HepG2 (cell line): Measurements from ENCODE around the gene DAGLB. TPM values are rescaled to one million over a fixed set of nuclear protein-coding genes. Genes with fewer than 3 reads are reported as not detected.

Experiments
- ATAC-seq: fragments of 200-7000 bp; cut with Tn5 transposase; 3 replicates; pipeline ENCODE4 v1.9.1; 2020; ENCODE audit warnings: mild to moderate bottlenecking, moderate library complexity
- BruUV-seq: library from RNA; stranded (reverse); fragments of 400-500 nt; replicated peaks from 2 replicates; lab custom pipeline; 2021; lab: Mats Ljungman, UMichigan
- CTCF ChIA-PET: fragments of 300-600 bp; formaldehyde crosslinking; extraction: SDS; loops from one replicate; lab custom pipeline; 2021; ENCODE audit warnings: low total read pairs, inconsistent platforms, low intra/inter-chr PET ratio; lab: Yijun Ruan, JAX
- POLR2A ChIA-PET: fragments of 350-600 bp; sonication (Branson Sonifier 250); formaldehyde crosslinking; loops from one replicate; lab custom pipeline; 2020; ENCODE audit warnings: antibody characterized with exemption, inconsistent platforms; lab: Yijun Ruan, JAX
- DNase-seq: peaks from one replicate; pipeline ENCODE4 v3.0.0-alpha.2; 2015; ENCODE audit warnings: low spot score
- FAIRE-seq: peaks from 3 replicates; lab custom pipeline; 2011; peaks lifted over from hg19 to GRCh38; lab: Jason Lieb, UNC
- H2AFZ ChIP-seq: one replicate; pipeline ENCODE4 v1.6.1; 2011; ENCODE audit warnings: low read length, inconsistent platforms
- H3K27ac ChIP-seq: fragments of 300-600 bp; 3 replicates; pipeline ENCODE4 v1.8.0; 2011; ENCODE audit warnings: mixed run types, mild to moderate bottlenecking, mixed read lengths, low read length, inconsistent platforms; ENCODE audit not compliant: insufficient read depth; ENCODE audit errors: extremely low read length
- H3K27me3 ChIP-seq, 2 experiments: fragments of 200-600 bp in 1 of 2; 2 replicates in 1 of 2; 3 replicates in 1 of 2; pipeline versions ENCODE4 v1.6.0 to v1.8.0; 2011; ENCODE audit warnings: low read length in 2 of 2, mild to moderate bottlenecking in 2 of 2, moderate library complexity in 2 of 2, inconsistent platforms in 1 of 2; ENCODE audit not compliant: insufficient read depth in 2 of 2, control insufficient read depth in 1 of 2
- H3K36me3 ChIP-seq, 2 experiments: fragments of 200-600 bp in 1 of 2; replicated peaks in 1 of 2; 2 replicates in 1 of 2; 3 replicates in 1 of 2; pipeline versions ENCODE4 v1.5.1 to v1.8.0; 2011; ENCODE audit warnings: low read length in 2 of 2, inconsistent platforms in 1 of 2; ENCODE audit not compliant: insufficient read depth in 2 of 2, control insufficient read depth in 1 of 2
- H3K4me1 ChIP-seq: 2 replicates; pipeline ENCODE4 v1.5.1; 2012; ENCODE audit warnings: low read length, inconsistent platforms; ENCODE audit not compliant: insufficient read depth
- H3K4me2 ChIP-seq: 2 replicates; pipeline ENCODE4 v1.6.0; 2011; ENCODE audit warnings: low read depth, low read length, inconsistent platforms
- H3K4me3 ChIP-seq, 3 experiments: fragments of 200-600 bp in 1 of 3; sonication (generic), shearing (Covaris generic) in 1 of 3; replicated peaks in 1 of 3; 2 replicates each; pipeline ENCODE4 v1.5.1; 2011 to 2016; ENCODE audit warnings: low read length in 3 of 3, inconsistent platforms in 2 of 3, low read depth in 2 of 3, mild to moderate bottlenecking in 2 of 3, control low read depth in 1 of 3, mixed read lengths in 1 of 3; ENCODE audit not compliant: insufficient read depth in 1 of 3
- H3K79me2 ChIP-seq: one replicate; pipeline ENCODE4 v1.6.1; 2011; ENCODE audit warnings: low read length, inconsistent platforms; ENCODE audit not compliant: insufficient read depth
- H3K9ac ChIP-seq: 2 replicates; pipeline ENCODE4 v1.6.0; 2011; ENCODE audit warnings: mild to moderate bottlenecking, low read depth, low read length, inconsistent platforms; ENCODE audit not compliant: insufficient read depth
- H3K9me3 ChIP-seq: 2 replicates; pipeline ENCODE4 v1.5.1; 2012; ENCODE audit warnings: mild to moderate bottlenecking, low read length
- H4K20me1 ChIP-seq: 2 replicates; pipeline ENCODE4 v1.6.0; 2011; ENCODE audit warnings: inconsistent platforms, mild to moderate bottlenecking, low read length, moderate library complexity; ENCODE audit not compliant: insufficient read depth
- ARID5B ChIP-seq: IDR thresholded peaks from 2 replicates; pipeline ENCODE4 v1.4.0; 2020; ENCODE audit warnings: mild to moderate bottlenecking, missing genetic modification reagents
- HHEX ChIP-seq: IDR thresholded peaks from 2 replicates; pipeline ENCODE4 v1.6.1; 2016; ENCODE audit warnings: control low read depth
- MIER2 ChIP-seq: IDR thresholded peaks from 2 replicates; pipeline ENCODE4 v1.6.1; 2016; ENCODE audit warnings: missing biosample characterization, missing genetic modification reagents
- MTF2 ChIP-seq: sonication (generic); formaldehyde crosslinking; IDR thresholded peaks from 2 replicates; pipeline ENCODE4 v1.5.0; 2020; ENCODE audit warnings: missing genetic modification reagents, borderline replicate concordance
- NR2F1 ChIP-seq, 2 experiments: fragments of 450-650 bp in 1 of 2; formaldehyde crosslinking in 1 of 2; IDR thresholded peaks; 2 replicates each; pipeline versions ENCODE4 v1.5.0 to v1.6.1; 2016 to 2020; ENCODE audit warnings: mild to moderate bottlenecking in 1 of 2, missing compliant biosample characterization in 1 of 2, missing genetic modification reagents in 1 of 2, moderate library complexity in 1 of 2
- POLR2A ChIP-seq, 2 experiments: IDR thresholded peaks; 2 replicates each; pipeline ENCODE4 v1.6.1; 2011; ENCODE audit warnings: low read depth in 2 of 2, low read length in 2 of 2, mild to moderate bottlenecking in 1 of 2, moderate library complexity in 1 of 2; ENCODE audit not compliant: insufficient read depth in 1 of 2
- RARG ChIP-seq: sonication (generic); formaldehyde crosslinking; IDR thresholded peaks from 2 replicates; pipeline ENCODE4 v1.4.0; 2020; ENCODE audit warnings: low read depth, mild to moderate bottlenecking, missing genetic modification reagents
- SALL2 ChIP-seq: sonication (generic); formaldehyde crosslinking; IDR thresholded peaks from 2 replicates; pipeline ENCODE4 v1.8.1; 2023; ENCODE audit warnings: mild to moderate bottlenecking, missing genetic modification reagents, inconsistent platforms
- ZBTB39 ChIP-seq: sonication (generic); formaldehyde crosslinking; IDR thresholded peaks from 2 replicates; pipeline ENCODE4 v1.5.0; 2020; ENCODE audit warnings: missing genetic modification reagents
- ZFP1 ChIP-seq: IDR thresholded peaks from 2 replicates; pipeline ENCODE4 v1.6.1; 2016
- ZFP62 ChIP-seq: sonication (generic); formaldehyde crosslinking; IDR thresholded peaks from 2 replicates; pipeline ENCODE4 v1.4.0; 2020; ENCODE audit warnings: missing genetic modification reagents
- ZFX ChIP-seq: sonication (generic); formaldehyde crosslinking; IDR thresholded peaks from 2 replicates; pipeline ENCODE4 v1.4.0; 2020; ENCODE audit warnings: mild to moderate bottlenecking, low read depth, missing genetic modification reagents, moderate library complexity
- ZNF484 ChIP-seq: sonication (generic); formaldehyde crosslinking; IDR thresholded peaks from 2 replicates; pipeline ENCODE4 v1.5.1; 2020; ENCODE audit warnings: mild to moderate bottlenecking, low read depth, missing genetic modification reagents, borderline replicate concordance
- ZNF629 ChIP-seq: sonication (generic); formaldehyde crosslinking; conservative IDR thresholded peaks from 2 replicates; pipeline ENCODE4 v1.5.0; 2020; ENCODE audit warnings: missing genetic modification reagents
- WGBS: methylation state at CpG from one replicate; pipeline ENCODE4 v1.1.6; 2017; ENCODE audit warnings: low lambda C conversion rate; 5-methylcytosine and 5-hydroxymethylcytosine counted together
- in situ Hi-C: cut with HindIII; loops from 2 replicates; pipeline ENCODE4 v1.10.0; 2017; ENCODE audit warnings: low pct_unique_long_range_greater_than_20kb; ENCODE audit not compliant: extremely low pct_ligation_motif_present
- intact Hi-C: fragments of 100-400 bp; cut with micrococcal nuclease; formaldehyde crosslinking; loops from one replicate; pipeline ENCODE4 v1.10.0; 2022; ENCODE audit not compliant: unreplicated experiment
- polyA plus RNA-seq, 8 experiments: library from polyadenylated mRNA; depleted of rRNA in 3 of 8; stranded (reverse) in 7 of 8; unstranded in 1 of 8; fragments of >200 nt; fragmentation: Illumina TruSeq in 4 of 8; extraction: Trizol in 4 of 8; gene quantifications; 2 replicates each; pipeline versions ENCODE4 v1.2.1 to v1.2.3, GENCODE V29; 2011 to 2016; ENCODE audit warnings: low read depth in 4 of 8, missing spikeins in 1 of 8, mixed read lengths in 1 of 8; ENCODE audit not compliant: insufficient read depth in 1 of 8
- total RNA-seq, 5 experiments: library from RNA; depleted of rRNA; stranded (reverse); fragments of >200 nt; fragmentation: Illumina TruSeq; extraction: Trizol; gene quantifications; 2 replicates each; pipeline ENCODE4 v1.2.3, GENCODE V29; 2016; ENCODE audit warnings: low read depth in 1 of 5
- TF ChIP-seq, protein P1 (sequence below): sonication (generic); IDR thresholded peaks from 2 replicates; pipeline ENCODE4 v1.6.1; 2016; ENCODE audit warnings: low read depth, borderline replicate concordance
- TF ChIP-seq, protein P2 (sequence below): sonication (generic); formaldehyde crosslinking; IDR thresholded peaks from 2 replicates; pipeline ENCODE4 v1.9.0; 2022; ENCODE audit warnings: missing genetic modification reagents, mild to moderate bottlenecking, borderline replicate concordance

Gene DAGLB
- total and polyA plus RNA-seq, 2 of the 13 experiments (the other 11 are each of a cell fraction or from before 2014, with no cell fraction given): 7.9 to 9.8 TPM

GRCh38 chr7:6360841-6361240 lies 86.9 kb downstream of the DAGLB start:
- FAIRE-seq: no peak
- H3K4me2 ChIP-seq: no peak overlapping the region
- peaks cover 32% of the 10 kb centered on the region for H3K4me1 ChIP-seq
- H3K27me3 ChIP-seq: no peaks in the 10 kb centered on the region; a peak in 1 of 5 replicates
- ChIA-PET POLR2A (no interaction called here), CTCF (no interaction called here)
- no peak overlapping the region for H3K9ac ChIP-seq
- peak; percentile 77 for ATAC-seq
- BruUV-seq: no TSS peak
- H2AFZ ChIP-seq: no peak overlapping the region
- H3K9me3 ChIP-seq: no peaks in the 10 kb centered on the region
- peak; percentile 31 for DNase-seq
- no peak overlapping the region for H3K27ac ChIP-seq
- H3K4me3 ChIP-seq: no peak overlapping the region
- no peaks in the 10 kb centered on the region for H3K36me3 ChIP-seq
- intact Hi-C loops: no loop called here
- H4K20me1 ChIP-seq: no peaks in the 10 kb centered on the region
- in situ Hi-C loops: no loop called here
- 11% methylated on average over 5 of the region's 5 CpGs for WGBS
- H3K79me2 ChIP-seq: no peaks in the 10 kb centered on the region
- TF ChIP-seq ZNF629 (no peak), MTF2 (no peak), MIER2 (no peak), ARID5B (CRISPR knock-in tag) (peak; percentile 26; the same call in 1 of the 2 replicates), ZNF484 (no peak), ZFX (CRISPR knock-in tag) (peak; percentile 54; the same call in 1 of the 2 replicates), HHEX (CRISPR knock-in tag) (no peak), ZBTB39 (CRISPR knock-in tag) (no peak), NR2F1 (CRISPR knock-in tag; IDR thresholded peaks at IDR 0.05) (peak in 1 of 2 experiments; percentile 47; a peak in 1 of 4 replicates), POLR2A (IDR thresholded peaks at IDR 0.05; ENCODE audit: insufficient read depth in 1 of 2, low read depth in 2 of 2, low read length in 2 of 2) (no peak), SALL2 (CRISPR knock-in tag) (no peak), ZFP1 (CRISPR knock-in tag) (no peak), ZFP62 (no peak), RARG (CRISPR knock-in tag) (no peak)
- TF ChIP-seq, protein P1, sequence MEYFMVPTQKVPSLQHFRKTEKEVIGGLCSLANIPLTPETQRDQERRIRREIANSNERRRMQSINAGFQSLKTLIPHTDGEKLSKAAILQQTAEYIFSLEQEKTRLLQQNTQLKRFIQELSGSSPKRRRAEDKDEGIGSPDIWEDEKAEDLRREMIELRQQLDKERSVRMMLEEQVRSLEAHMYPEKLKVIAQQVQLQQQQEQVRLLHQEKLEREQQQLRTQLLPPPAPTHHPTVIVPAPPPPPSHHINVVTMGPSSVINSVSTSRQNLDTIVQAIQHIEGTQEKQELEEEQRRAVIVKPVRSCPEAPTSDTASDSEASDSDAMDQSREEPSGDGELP: no peak
- TF ChIP-seq, protein P2, sequence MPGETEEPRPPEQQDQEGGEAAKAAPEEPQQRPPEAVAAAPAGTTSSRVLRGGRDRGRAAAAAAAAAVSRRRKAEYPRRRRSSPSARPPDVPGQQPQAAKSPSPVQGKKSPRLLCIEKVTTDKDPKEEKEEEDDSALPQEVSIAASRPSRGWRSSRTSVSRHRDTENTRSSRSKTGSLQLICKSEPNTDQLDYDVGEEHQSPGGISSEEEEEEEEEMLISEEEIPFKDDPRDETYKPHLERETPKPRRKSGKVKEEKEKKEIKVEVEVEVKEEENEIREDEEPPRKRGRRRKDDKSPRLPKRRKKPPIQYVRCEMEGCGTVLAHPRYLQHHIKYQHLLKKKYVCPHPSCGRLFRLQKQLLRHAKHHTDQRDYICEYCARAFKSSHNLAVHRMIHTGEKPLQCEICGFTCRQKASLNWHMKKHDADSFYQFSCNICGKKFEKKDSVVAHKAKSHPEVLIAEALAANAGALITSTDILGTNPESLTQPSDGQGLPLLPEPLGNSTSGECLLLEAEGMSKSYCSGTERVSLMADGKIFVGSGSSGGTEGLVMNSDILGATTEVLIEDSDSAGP: no peak
